ENCODE measurements around the gene POR. TPM values are rescaled to one million over a fixed set of nuclear protein-coding genes. Genes with fewer than 3 reads are reported as not detected.

The POR gene
- total and polyA plus RNA-seq, 2 experiments from 2014 or later: 106 to 220 TPM

- TF ChIP-seq, protein P1, sequence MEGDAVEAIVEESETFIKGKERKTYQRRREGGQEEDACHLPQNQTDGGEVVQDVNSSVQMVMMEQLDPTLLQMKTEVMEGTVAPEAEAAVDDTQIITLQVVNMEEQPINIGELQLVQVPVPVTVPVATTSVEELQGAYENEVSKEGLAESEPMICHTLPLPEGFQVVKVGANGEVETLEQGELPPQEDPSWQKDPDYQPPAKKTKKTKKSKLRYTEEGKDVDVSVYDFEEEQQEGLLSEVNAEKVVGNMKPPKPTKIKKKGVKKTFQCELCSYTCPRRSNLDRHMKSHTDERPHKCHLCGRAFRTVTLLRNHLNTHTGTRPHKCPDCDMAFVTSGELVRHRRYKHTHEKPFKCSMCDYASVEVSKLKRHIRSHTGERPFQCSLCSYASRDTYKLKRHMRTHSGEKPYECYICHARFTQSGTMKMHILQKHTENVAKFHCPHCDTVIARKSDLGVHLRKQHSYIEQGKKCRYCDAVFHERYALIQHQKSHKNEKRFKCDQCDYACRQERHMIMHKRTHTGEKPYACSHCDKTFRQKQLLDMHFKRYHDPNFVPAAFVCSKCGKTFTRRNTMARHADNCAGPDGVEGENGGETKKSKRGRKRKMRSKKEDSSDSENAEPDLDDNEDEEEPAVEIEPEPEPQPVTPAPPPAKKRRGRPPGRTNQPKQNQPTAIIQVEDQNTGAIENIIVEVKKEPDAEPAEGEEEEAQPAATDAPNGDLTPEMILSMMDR (IDR thresholded peaks at IDR 0.05; ENCODE audit: poor library complexity): no peak
- TF ChIP-seq EZH2phosphoT487 (IDR thresholded peaks at IDR 0.05; ENCODE audit: low read depth, severe bottlenecking, unreplicated experiment) (no peak), EZH2 (IDR thresholded peaks at IDR 0.05; ENCODE audit: borderline replicate concordance) (no peak)
- Histone ChIP-seq H3K27ac (peak overlapping the region; percentile 87), H3K9me2 (replicated peaks; ENCODE audit: insufficient read depth) (no peaks in the 10 kb centered on the region), H4K20me1 (ENCODE audit: insufficient read depth, poor library complexity, severe bottlenecking) (peaks cover 3% of the 10 kb centered on the region), H3K36me3 (replicated peaks; ENCODE audit: insufficient read depth, low read depth) (no peaks in the 10 kb centered on the region), H3K79me2 (peaks cover 54% of the 10 kb centered on the region), H3K4me2 (peak overlapping the region; percentile 94), H3K4me1 (ENCODE audit: insufficient read depth) (peaks cover 14% of the 10 kb centered on the region), H3K27me3 (no peaks in the 10 kb centered on the region), H2AFZ (peak overlapping the region; percentile 50), H3K9me3 (ENCODE audit: low read depth) (no peaks in the 10 kb centered on the region), H3K4me3 (peak overlapping the region; percentile 85)
- peak; percentile 44 for DNase-seq (ENCODE audit: low spot score)
- WGBS (ENCODE audit: low lambda C conversion rate, missing lambda C conversion rate): 2% methylated on average over 32 of the region's 32 CpGs
These were observed 631 bp downstream of the POR start for GRCh38 chr7:75915416-75916156.

DNA sequence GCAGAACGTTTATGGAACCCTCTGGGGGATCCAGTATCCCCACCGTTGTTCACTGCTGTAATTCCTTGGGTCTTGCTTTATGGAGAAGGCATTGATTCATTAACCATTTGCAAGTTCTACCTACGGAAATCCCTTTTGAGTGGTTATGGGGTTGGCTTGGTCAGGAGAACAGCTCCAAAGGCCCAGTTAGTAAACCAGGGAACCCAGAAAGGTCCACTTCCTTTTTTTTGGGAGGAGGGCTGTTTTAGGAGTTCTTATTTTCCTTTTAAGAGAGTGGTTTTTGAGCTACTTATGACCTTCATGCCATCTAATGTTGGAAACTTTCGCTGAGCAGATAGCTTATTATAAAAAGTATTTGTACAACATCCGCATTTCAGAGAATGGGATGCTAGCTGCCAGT, 1.3 kb downstream of the POR start:
- Histone ChIP-seq H3K4me2 (peak overlapping the region; percentile 94), H3K27ac (peak overlapping the region; percentile 87), H4K20me1 (ENCODE audit: insufficient read depth, poor library complexity, severe bottlenecking) (peaks cover 3% of the 10 kb centered on the region), H3K4me3 (peak overlapping the region; percentile 85), H2AFZ (no peak overlapping the region), H3K4me1 (ENCODE audit: insufficient read depth) (peaks cover 15% of the 10 kb centered on the region), H3K79me2 (peaks cover 61% of the 10 kb centered on the region), H3K9me2 (replicated peaks; ENCODE audit: insufficient read depth) (no peaks in the 10 kb centered on the region), H3K36me3 (replicated peaks; ENCODE audit: insufficient read depth, low read depth) (no peaks in the 10 kb centered on the region), H3K9me3 (ENCODE audit: low read depth) (no peaks in the 10 kb centered on the region), H3K27me3 (no peaks in the 10 kb centered on the region)
- TF ChIP-seq, protein P1 (IDR thresholded peaks at IDR 0.05; ENCODE audit: poor library complexity): no peak
- TF ChIP-seq EZH2phosphoT487 (IDR thresholded peaks at IDR 0.05; ENCODE audit: low read depth, severe bottlenecking, unreplicated experiment) (no peak), EZH2 (IDR thresholded peaks at IDR 0.05; ENCODE audit: borderline replicate concordance) (no peak)
- WGBS (ENCODE audit: low lambda C conversion rate, missing lambda C conversion rate): 57% methylated on average over 5 of the region's 5 CpGs
- no peak for DNase-seq (ENCODE audit: low spot score)

- Histone ChIP-seq H3K79me2 (peaks cover 68% of the 10 kb centered on the region), H3K9me3 (ENCODE audit: low read depth) (no peaks in the 10 kb centered on the region), H2AFZ (no peak overlapping the region), H4K20me1 (ENCODE audit: insufficient read depth, poor library complexity, severe bottlenecking) (peaks cover 3% of the 10 kb centered on the region), H3K36me3 (replicated peaks; ENCODE audit: insufficient read depth, low read depth) (no peaks in the 10 kb centered on the region), H3K9me2 (replicated peaks; ENCODE audit: insufficient read depth) (no peaks in the 10 kb centered on the region), H3K4me1 (ENCODE audit: insufficient read depth) (peaks cover 18% of the 10 kb centered on the region), H3K4me2 (peak overlapping the region; percentile 94), H3K4me3 (no peak overlapping the region), H3K27me3 (no peaks in the 10 kb centered on the region), H3K27ac (peak overlapping the region; percentile 87)
- WGBS (ENCODE audit: low lambda C conversion rate, missing lambda C conversion rate): 88% methylated on average over 11 of the region's 11 CpGs
- no peak for TF ChIP-seq EZH2 (IDR thresholded peaks at IDR 0.05; ENCODE audit: borderline replicate concordance)
- TF ChIP-seq EZH2phosphoT487 (IDR thresholded peaks at IDR 0.05; ENCODE audit: low read depth, severe bottlenecking, unreplicated experiment): no peak
- TF ChIP-seq, protein P1 (IDR thresholded peaks at IDR 0.05; ENCODE audit: poor library complexity): no peak
- no peak for DNase-seq (ENCODE audit: low spot score)
These were observed 2.0 kb downstream of the POR start for GRCh38 chr7:75916685-75917634.
